HepG2 (cell line): ENCODE data around the gene CEP57L1. TPM values are rescaled to one million over a fixed set of nuclear protein-coding genes. Genes with fewer than 3 reads are reported as not detected.

ENCODE experiments used
- ATAC-seq: fragments of 200-7000 bp; cut with Tn5 transposase; 3 replicates; pipeline ENCODE4 v1.9.1; 2020; ENCODE audit warnings: mild to moderate bottlenecking, moderate library complexity
- BruUV-seq: library from RNA; stranded (reverse); fragments of 400-500 nt; replicated peaks from 2 replicates; lab custom pipeline; 2021; lab: Mats Ljungman, UMichigan
- CTCF ChIA-PET: fragments of 300-600 bp; formaldehyde crosslinking; extraction: SDS; loops from one replicate; lab custom pipeline; 2021; ENCODE audit warnings: low total read pairs, inconsistent platforms, low intra/inter-chr PET ratio; lab: Yijun Ruan, JAX
- POLR2A ChIA-PET: fragments of 350-600 bp; sonication (Branson Sonifier 250); formaldehyde crosslinking; loops from one replicate; lab custom pipeline; 2020; ENCODE audit warnings: antibody characterized with exemption, inconsistent platforms; lab: Yijun Ruan, JAX
- DNase-seq: peaks from one replicate; pipeline ENCODE4 v3.0.0-alpha.2; 2015; ENCODE audit warnings: low spot score
- FAIRE-seq: peaks from 3 replicates; lab custom pipeline; 2011; peaks lifted over from hg19 to GRCh38; lab: Jason Lieb, UNC
- H2AFZ ChIP-seq: one replicate; pipeline ENCODE4 v1.6.1; 2011; ENCODE audit warnings: low read length, inconsistent platforms
- H3K27ac ChIP-seq: fragments of 300-600 bp; 3 replicates; pipeline ENCODE4 v1.8.0; 2011; ENCODE audit warnings: mixed run types, mild to moderate bottlenecking, mixed read lengths, low read length, inconsistent platforms; ENCODE audit not compliant: insufficient read depth; ENCODE audit errors: extremely low read length
- H3K27me3 ChIP-seq, 2 experiments: fragments of 200-600 bp in 1 of 2; 2 replicates in 1 of 2; 3 replicates in 1 of 2; pipeline versions ENCODE4 v1.6.0 to v1.8.0; 2011; ENCODE audit warnings: low read length in 2 of 2, mild to moderate bottlenecking in 2 of 2, moderate library complexity in 2 of 2, inconsistent platforms in 1 of 2; ENCODE audit not compliant: insufficient read depth in 2 of 2, control insufficient read depth in 1 of 2
- H3K36me3 ChIP-seq, 2 experiments: fragments of 200-600 bp in 1 of 2; replicated peaks in 1 of 2; 2 replicates in 1 of 2; 3 replicates in 1 of 2; pipeline versions ENCODE4 v1.5.1 to v1.8.0; 2011; ENCODE audit warnings: low read length in 2 of 2, inconsistent platforms in 1 of 2; ENCODE audit not compliant: insufficient read depth in 2 of 2, control insufficient read depth in 1 of 2
- H3K4me1 ChIP-seq: 2 replicates; pipeline ENCODE4 v1.5.1; 2012; ENCODE audit warnings: low read length, inconsistent platforms; ENCODE audit not compliant: insufficient read depth
- H3K4me2 ChIP-seq: 2 replicates; pipeline ENCODE4 v1.6.0; 2011; ENCODE audit warnings: low read depth, low read length, inconsistent platforms
- H3K4me3 ChIP-seq, 3 experiments: fragments of 200-600 bp in 1 of 3; sonication (generic), shearing (Covaris generic) in 1 of 3; replicated peaks in 1 of 3; 2 replicates each; pipeline ENCODE4 v1.5.1; 2011 to 2016; ENCODE audit warnings: low read length in 3 of 3, inconsistent platforms in 2 of 3, low read depth in 2 of 3, mild to moderate bottlenecking in 2 of 3, control low read depth in 1 of 3, mixed read lengths in 1 of 3; ENCODE audit not compliant: insufficient read depth in 1 of 3
- H3K79me2 ChIP-seq: one replicate; pipeline ENCODE4 v1.6.1; 2011; ENCODE audit warnings: low read length, inconsistent platforms; ENCODE audit not compliant: insufficient read depth
- H3K9ac ChIP-seq: 2 replicates; pipeline ENCODE4 v1.6.0; 2011; ENCODE audit warnings: mild to moderate bottlenecking, low read depth, low read length, inconsistent platforms; ENCODE audit not compliant: insufficient read depth
- H3K9me3 ChIP-seq: 2 replicates; pipeline ENCODE4 v1.5.1; 2012; ENCODE audit warnings: mild to moderate bottlenecking, low read length
- H4K20me1 ChIP-seq: 2 replicates; pipeline ENCODE4 v1.6.0; 2011; ENCODE audit warnings: inconsistent platforms, mild to moderate bottlenecking, low read length, moderate library complexity; ENCODE audit not compliant: insufficient read depth
- ATF3 ChIP-seq: sonication (generic); formaldehyde crosslinking; IDR thresholded peaks from 2 replicates; pipeline ENCODE4 v1.4.0; 2020; ENCODE audit warnings: missing genetic modification reagents
- BCL6 ChIP-seq: IDR thresholded peaks from 2 replicates; pipeline ENCODE4 v1.6.1; 2016; ENCODE audit warnings: missing genetic modification reagents, missing compliant biosample characterization
- IRF2 ChIP-seq: IDR thresholded peaks from 2 replicates; pipeline ENCODE4 v1.6.1; 2018; ENCODE audit warnings: missing genetic modification reagents, missing compliant biosample characterization
- MBD4 ChIP-seq: IDR thresholded peaks from 2 replicates; pipeline ENCODE4 v1.6.1; 2012; ENCODE audit warnings: low read length, inconsistent platforms, borderline replicate concordance
- MLXIP ChIP-seq: sonication (generic); formaldehyde crosslinking; IDR thresholded peaks from 2 replicates; pipeline ENCODE4 v1.9.0; 2021; ENCODE audit warnings: missing genetic modification reagents, borderline replicate concordance
- RARG ChIP-seq: sonication (generic); formaldehyde crosslinking; IDR thresholded peaks from 2 replicates; pipeline ENCODE4 v1.4.0; 2020; ENCODE audit warnings: low read depth, mild to moderate bottlenecking, missing genetic modification reagents
- SUZ12 ChIP-seq: fragments of 150-350 bp; IDR thresholded peaks from 2 replicates; pipeline ENCODE4 v1.6.1; 2014; ENCODE audit warnings: low read depth, low read length
- WGBS: methylation state at CpG from one replicate; pipeline ENCODE4 v1.1.6; 2017; ENCODE audit warnings: low lambda C conversion rate; 5-methylcytosine and 5-hydroxymethylcytosine counted together
- in situ Hi-C: cut with HindIII; loops from 2 replicates; pipeline ENCODE4 v1.10.0; 2017; ENCODE audit warnings: low pct_unique_long_range_greater_than_20kb; ENCODE audit not compliant: extremely low pct_ligation_motif_present
- intact Hi-C: fragments of 100-400 bp; cut with micrococcal nuclease; formaldehyde crosslinking; loops from one replicate; pipeline ENCODE4 v1.10.0; 2022; ENCODE audit not compliant: unreplicated experiment
- polyA plus RNA-seq, 8 experiments: library from polyadenylated mRNA; depleted of rRNA in 3 of 8; stranded (reverse) in 7 of 8; unstranded in 1 of 8; fragments of >200 nt; fragmentation: Illumina TruSeq in 4 of 8; extraction: Trizol in 4 of 8; gene quantifications; 2 replicates each; pipeline versions ENCODE4 v1.2.1 to v1.2.3, GENCODE V29; 2011 to 2016; ENCODE audit warnings: low read depth in 4 of 8, missing spikeins in 1 of 8, mixed read lengths in 1 of 8; ENCODE audit not compliant: insufficient read depth in 1 of 8
- total RNA-seq, 5 experiments: library from RNA; depleted of rRNA; stranded (reverse); fragments of >200 nt; fragmentation: Illumina TruSeq; extraction: Trizol; gene quantifications; 2 replicates each; pipeline ENCODE4 v1.2.3, GENCODE V29; 2016; ENCODE audit warnings: low read depth in 1 of 5

The CEP57L1 gene
- total and polyA plus RNA-seq, 2 of the 13 experiments (the other 11 are each of a cell fraction or from before 2014, with no cell fraction given): 7.7 to 15.5 TPM

- no peak overlapping the region for H3K4me3 ChIP-seq
- BruUV-seq: no TSS peak
- H3K4me1 ChIP-seq: peaks cover 10% of the 10 kb centered on the region
- intact Hi-C loops: loop anchor here (5.0 kb wide), 2 partner anchors 53 to 273 kb away; partner anchors contain the start of gene MICAL1
- TF ChIP-seq BCL6 (no peak), MBD4 (no peak), MLXIP (CRISPR knock-in tag) (no peak), RARG (CRISPR knock-in tag) (no peak), ATF3 (CRISPR knock-in tag) (no peak), IRF2 (CRISPR knock-in tag) (no peak), SUZ12 (no peak)
- TF ChIP-seq, all 625 proteins: peak for 0
- CTCF ChIA-PET: no interaction called here
- Histone ChIP-seq H4K20me1 (no peaks in the 10 kb centered on the region), H3K27me3 (no peaks in the 10 kb centered on the region), H3K9me3 (no peaks in the 10 kb centered on the region), H3K27ac (no peak overlapping the region), H3K79me2 (no peaks in the 10 kb centered on the region), H3K9ac (no peak overlapping the region), H3K36me3 (no peaks in the 10 kb centered on the region), H2AFZ (no peak overlapping the region), H3K4me2 (no peak overlapping the region)
- FAIRE-seq (no peak), ATAC-seq (no peak), DNase-seq (no peak)
- WGBS: 51% methylated on average over 3 of the region's 3 CpGs
- POLR2A ChIA-PET: no interaction called here
- in situ Hi-C loops: loop anchor here (5.0 kb wide), 1 partner anchor 198 kb away; the partner anchor contains the start of gene CD164
Measured at GRCh38 chr6:109184638-109185037, 89.3 kb downstream of the CEP57L1 start.
